Nephron (organoid): ENCODE data around the gene ADI1.

Experiments used
- H3K27ac Mint-ChIP-seq, 3 experiments: 2 replicates each; pipeline ENCODE4 v1.8.0; 2020; ENCODE audit warnings: mixed read lengths in 3 of 3, mild to moderate bottlenecking in 2 of 3, moderate library complexity in 1 of 3
- H3K27me3 Mint-ChIP-seq: 2 replicates; pipeline ENCODE4 v1.8.0; 2021; ENCODE audit warnings: low read depth, mild to moderate bottlenecking, moderate library complexity, mixed read lengths
- H3K36me3 Mint-ChIP-seq: 2 replicates; pipeline ENCODE4 v1.8.0; 2020; ENCODE audit warnings: low read depth, mixed read lengths
- H3K4me1 Mint-ChIP-seq: 2 replicates; pipeline ENCODE4 v1.8.0; 2020; ENCODE audit warnings: mixed read lengths
- H3K4me3 Mint-ChIP-seq, 3 experiments: 2 replicates each; pipeline ENCODE4 v1.8.0; 2020; ENCODE audit warnings: mild to moderate bottlenecking in 3 of 3, mixed read lengths in 3 of 3, moderate library complexity in 2 of 3
- H3K9me3 Mint-ChIP-seq: 2 replicates; pipeline ENCODE4 v1.8.0; 2020; ENCODE audit warnings: mixed read lengths
- TF ChIP-seq, protein P1 (sequence below), 3 experiments: fragments of 200-600 bp; sonication (generic); IDR thresholded peaks; one replicate each; pipeline ENCODE4 v1.5.0; 2021; ENCODE audit warnings: antibody characterized with exemption in 3 of 3; ENCODE audit not compliant: unreplicated experiment in 3 of 3

Gene ADI1

GRCh38 chr2:3482363-3482821 is 36.9 kb downstream of the ADI1 start:
- peaks cover 3% of the 10 kb centered on the region for H3K4me1 Mint-ChIP-seq
- H3K4me3 Mint-ChIP-seq = no peak overlapping the region
- TF ChIP-seq, protein P1, sequence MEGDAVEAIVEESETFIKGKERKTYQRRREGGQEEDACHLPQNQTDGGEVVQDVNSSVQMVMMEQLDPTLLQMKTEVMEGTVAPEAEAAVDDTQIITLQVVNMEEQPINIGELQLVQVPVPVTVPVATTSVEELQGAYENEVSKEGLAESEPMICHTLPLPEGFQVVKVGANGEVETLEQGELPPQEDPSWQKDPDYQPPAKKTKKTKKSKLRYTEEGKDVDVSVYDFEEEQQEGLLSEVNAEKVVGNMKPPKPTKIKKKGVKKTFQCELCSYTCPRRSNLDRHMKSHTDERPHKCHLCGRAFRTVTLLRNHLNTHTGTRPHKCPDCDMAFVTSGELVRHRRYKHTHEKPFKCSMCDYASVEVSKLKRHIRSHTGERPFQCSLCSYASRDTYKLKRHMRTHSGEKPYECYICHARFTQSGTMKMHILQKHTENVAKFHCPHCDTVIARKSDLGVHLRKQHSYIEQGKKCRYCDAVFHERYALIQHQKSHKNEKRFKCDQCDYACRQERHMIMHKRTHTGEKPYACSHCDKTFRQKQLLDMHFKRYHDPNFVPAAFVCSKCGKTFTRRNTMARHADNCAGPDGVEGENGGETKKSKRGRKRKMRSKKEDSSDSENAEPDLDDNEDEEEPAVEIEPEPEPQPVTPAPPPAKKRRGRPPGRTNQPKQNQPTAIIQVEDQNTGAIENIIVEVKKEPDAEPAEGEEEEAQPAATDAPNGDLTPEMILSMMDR (IDR thresholded peaks at IDR 0.05; ENCODE audit: unreplicated experiment in 3 of 3) = no peak
- H3K27me3 Mint-ChIP-seq = no peaks in the 10 kb centered on the region
- no peak overlapping the region for H3K27ac Mint-ChIP-seq
- H3K9me3 Mint-ChIP-seq = no peaks in the 10 kb centered on the region
- peaks cover 40% of the 10 kb centered on the region for H3K36me3 Mint-ChIP-seq

- Mint-ChIP-seq H3K9me3 (no peaks in the 10 kb centered on the region), H3K36me3 (peaks cover 40% of the 10 kb centered on the region), H3K4me1 (peaks cover 6% of the 10 kb centered on the region), H3K27me3 (no peaks in the 10 kb centered on the region), H3K27ac (no peak overlapping the region), H3K4me3 (no peak overlapping the region)
- TF ChIP-seq, protein P1 (IDR thresholded peaks at IDR 0.05; ENCODE audit: unreplicated experiment in 3 of 3) = no peak
These were observed 37.5 kb downstream of the ADI1 start for GRCh38 chr2:3481736-3482362.

DNA sequence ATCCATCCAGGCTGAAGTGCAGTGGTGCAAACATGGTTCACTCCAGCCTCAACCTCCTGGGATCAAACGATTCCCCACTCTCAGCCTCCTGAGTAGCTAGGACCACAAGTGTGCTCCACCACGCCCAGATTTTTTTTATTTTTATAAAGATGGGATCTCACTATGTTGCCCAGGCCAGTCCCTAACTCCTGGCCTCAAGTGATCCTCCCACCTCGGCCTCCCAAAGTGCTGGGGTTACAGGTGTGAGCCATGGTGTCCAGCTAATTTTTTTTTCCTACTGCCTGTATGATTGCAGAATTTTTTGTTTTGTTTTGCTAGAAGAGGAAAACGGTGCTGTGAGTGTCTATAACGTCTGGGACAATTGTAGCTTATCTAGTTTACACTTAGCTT is 38.3 kb downstream of the ADI1 start:
- no peaks in the 10 kb centered on the region for H3K27me3 Mint-ChIP-seq
- TF ChIP-seq, protein P1 (IDR thresholded peaks at IDR 0.05; ENCODE audit: unreplicated experiment in 3 of 3) = no peak
- no peaks in the 10 kb centered on the region for H3K9me3 Mint-ChIP-seq
- H3K36me3 Mint-ChIP-seq = peaks cover 38% of the 10 kb centered on the region
- no peak overlapping the region for H3K4me3 Mint-ChIP-seq
- peaks cover 14% of the 10 kb centered on the region for H3K4me1 Mint-ChIP-seq
- H3K27ac Mint-ChIP-seq = no peak overlapping the region

GRCh38 chr2:3480352-3481010 is 38.9 kb downstream of the ADI1 start:
- H3K27ac Mint-ChIP-seq = peak overlapping the region; percentile 33 to 65 (median 44)
- no peak overlapping the region for H3K4me3 Mint-ChIP-seq
- H3K4me1 Mint-ChIP-seq = peaks cover 19% of the 10 kb centered on the region
- H3K27me3 Mint-ChIP-seq = no peaks in the 10 kb centered on the region
- no peaks in the 10 kb centered on the region for H3K9me3 Mint-ChIP-seq
- TF ChIP-seq, protein P1 (IDR thresholded peaks at IDR 0.05; ENCODE audit: unreplicated experiment in 3 of 3) = no peak
- peaks cover 34% of the 10 kb centered on the region for H3K36me3 Mint-ChIP-seq

DNA sequence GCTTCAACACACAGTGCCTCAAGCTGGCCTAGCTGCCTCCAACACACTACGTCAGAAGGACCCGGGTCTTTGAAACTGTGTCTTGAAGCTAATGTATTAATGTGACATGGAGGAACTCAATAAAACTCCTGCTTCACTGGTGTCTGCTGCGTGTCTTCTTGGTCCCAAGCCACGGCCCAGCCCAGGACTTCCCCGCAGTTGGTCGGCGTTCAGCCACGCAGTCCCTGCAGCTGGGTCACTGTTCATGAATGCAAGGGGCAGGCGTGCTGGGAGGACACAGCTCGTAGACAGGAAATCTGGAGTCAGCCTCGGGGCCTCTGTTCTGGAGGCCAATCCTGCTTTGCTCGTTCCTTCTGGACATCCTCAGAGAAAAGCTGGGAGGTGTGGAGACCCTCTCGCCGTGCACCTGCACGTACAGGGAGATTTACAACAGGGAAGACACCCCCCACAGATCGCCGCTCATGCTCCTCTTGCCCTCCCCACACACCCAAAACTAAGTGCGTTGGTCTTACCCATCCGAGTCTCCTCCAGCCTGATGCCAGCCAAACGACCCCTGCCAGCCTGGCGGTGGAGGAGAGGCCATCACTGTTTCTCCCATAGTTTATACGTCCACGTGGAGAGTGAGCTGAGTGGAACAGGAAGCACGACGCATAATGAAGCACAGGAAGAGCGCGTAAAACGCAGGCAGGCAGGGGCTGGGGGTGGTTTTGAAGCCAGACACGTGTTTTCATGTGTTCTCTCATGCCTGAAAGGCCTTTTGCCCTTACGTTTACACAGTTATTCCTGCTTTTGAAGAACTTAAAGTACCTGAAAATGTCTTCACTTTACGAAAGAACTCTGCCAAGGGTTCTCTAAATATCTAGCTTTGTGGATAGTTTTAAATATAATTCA is 39.7 kb downstream of the ADI1 start:
- Mint-ChIP-seq H3K4me1 (peaks cover 24% of the 10 kb centered on the region), H3K4me3 (no peak overlapping the region), H3K27me3 (no peaks in the 10 kb centered on the region), H3K9me3 (no peaks in the 10 kb centered on the region), H3K36me3 (peaks cover 32% of the 10 kb centered on the region), H3K27ac (peak overlapping the region in 1 of 3 experiments; percentile 44)
- TF ChIP-seq, protein P1 (IDR thresholded peaks at IDR 0.05; ENCODE audit: unreplicated experiment in 3 of 3) = no peak
